GM18868 (cell line): ENCODE results near the gene ASIP.
"Not testable (repeated sequence)": the region's sequence is repeated elsewhere in the genome, so short reads cannot be mapped to it uniquely, and the experiment has no call there.

ENCODE experiments used
- ATAC-seq: cut with Tn5 transposase; IDR thresholded peaks from one replicate; pipeline ENCODE4 v1.9.1; 2021; ENCODE audit warnings: mild to moderate bottlenecking, moderate library complexity; ENCODE audit not compliant: unreplicated experiment

The ASIP gene

DNA sequence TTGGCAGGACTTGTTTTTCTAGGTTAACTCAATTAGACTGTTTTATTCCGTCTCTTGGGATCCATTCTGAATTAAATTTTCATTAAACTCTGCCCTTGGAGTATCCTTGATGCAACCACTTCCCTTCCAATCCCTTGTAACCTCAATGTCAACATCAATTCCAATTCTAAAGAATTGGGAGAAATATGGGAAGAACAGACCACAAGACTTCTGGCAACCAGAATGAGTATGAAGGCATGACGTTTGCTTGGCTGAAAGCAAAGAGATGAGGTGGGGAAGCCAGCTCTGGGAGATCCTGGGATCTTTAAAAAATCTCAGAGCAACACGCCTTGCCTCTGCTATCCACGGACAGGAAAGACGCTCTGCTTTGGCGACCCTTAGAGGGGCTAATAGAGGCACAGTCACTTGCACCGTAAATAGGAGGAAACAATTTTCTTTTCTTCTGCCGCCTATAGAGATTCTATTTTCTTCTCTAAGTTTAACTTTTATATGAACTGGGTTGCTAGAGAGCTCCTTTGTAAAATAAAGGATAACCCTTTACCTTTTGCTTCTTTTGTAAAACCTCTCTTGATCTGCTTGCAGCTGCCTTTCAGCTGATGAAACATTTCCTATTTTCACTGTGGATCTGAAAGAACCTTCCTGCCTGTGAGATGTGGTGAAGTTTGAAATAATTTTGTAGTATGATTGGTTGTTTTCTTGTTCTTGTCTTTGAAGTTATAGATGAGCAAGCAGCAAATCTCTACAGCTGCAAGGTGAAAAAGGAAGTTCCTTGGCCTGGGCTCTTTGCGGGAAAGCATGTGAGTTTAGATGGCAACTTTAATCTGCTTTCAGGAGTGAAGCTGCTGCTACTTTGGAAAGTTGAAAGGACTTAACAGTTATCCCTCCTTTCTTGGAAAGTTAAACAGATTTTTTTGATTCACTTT lies at the start of gene ASIP:
ASIP (plus strand) TSS at position 731 of the 923 bp plus-strand sequence. CDS start 18,952 bp downstream, outside the sequence.
- ATAC-seq: no peak

- ATAC-seq: no peak
These were observed 48.2 kb upstream of the ASIP start for GRCh38 chr20:34193051-34193450.

GRCh38 chr20:34199183-34199582 lies 42.0 kb upstream of the ASIP start:
- ATAC-seq: no peak

DNA sequence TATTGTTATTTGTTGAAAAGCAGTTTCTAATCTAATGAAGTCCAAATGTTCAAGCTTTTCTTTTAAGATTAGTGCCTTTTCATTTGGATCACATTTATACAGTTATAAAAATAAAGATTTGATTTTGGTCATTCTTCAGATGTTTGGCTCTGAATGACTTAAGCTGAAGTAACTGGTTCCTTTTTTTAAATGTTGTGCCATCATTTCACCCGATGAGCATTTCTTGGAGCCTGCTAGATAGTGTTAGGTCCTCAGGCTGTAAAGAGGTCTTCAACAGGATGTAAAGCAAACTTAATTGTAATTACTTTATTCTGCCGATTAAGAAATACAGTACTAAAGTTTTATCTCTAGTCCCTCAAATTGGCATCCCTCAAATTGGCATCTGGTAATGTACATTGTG lies 41.2 kb upstream of the ASIP start:
- ATAC-seq: no peak

DNA sequence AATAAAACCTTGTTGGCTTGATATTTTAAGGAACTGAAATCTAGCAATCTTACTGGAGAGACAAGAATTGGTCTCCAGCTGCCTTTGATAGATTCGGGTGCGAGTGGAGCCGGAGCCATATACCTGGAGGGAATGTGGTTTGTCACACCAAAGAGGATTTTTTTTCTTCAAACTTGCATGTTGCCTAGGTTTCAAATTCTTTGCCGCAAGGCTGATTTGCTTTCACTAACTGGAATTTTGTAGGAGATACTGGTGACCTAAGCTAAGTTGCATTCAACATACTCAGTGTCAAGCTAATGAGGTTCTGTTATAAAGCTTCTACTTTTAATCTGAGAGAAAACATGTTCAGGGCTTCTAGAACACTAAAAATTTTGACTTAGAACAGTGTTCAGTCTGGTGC lies 39.7 kb upstream of the ASIP start:
- no peak for ATAC-seq

DNA sequence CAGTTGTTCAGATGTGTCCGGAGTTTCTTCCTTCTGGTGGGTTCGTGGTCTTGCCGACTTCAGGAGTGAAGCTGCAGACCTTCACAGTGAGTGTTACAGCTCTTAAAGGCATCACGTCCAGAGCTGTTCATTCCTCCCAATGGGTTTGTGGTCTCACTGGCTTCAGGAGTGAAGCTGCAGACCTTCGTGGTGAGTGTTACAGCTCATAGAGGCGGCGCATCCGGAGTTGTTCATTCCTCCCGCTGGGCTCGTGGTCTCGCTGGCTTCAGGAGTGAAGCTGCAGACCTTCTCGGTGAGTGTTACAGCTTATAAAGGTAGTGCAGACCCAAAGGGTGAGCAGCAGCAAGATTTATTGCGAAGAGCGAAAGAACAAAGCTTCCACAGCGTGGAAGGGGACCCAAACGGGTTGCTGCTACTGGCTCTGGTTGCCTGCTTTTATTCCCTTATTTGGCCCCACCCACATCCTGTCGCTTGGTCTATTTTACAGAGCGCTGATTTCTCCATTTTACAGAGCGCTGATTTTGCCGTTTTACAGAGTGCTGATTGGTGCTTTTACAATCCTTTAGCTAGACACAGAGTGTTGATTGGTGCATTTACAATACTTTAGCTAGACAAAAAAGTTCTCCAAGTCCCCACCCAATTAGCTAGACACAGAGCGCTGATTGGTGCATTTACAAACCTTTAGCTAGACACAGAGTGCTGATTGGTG lies 35.9 kb upstream of the ASIP start:
- ATAC-seq: not testable (repeated sequence)

DNA sequence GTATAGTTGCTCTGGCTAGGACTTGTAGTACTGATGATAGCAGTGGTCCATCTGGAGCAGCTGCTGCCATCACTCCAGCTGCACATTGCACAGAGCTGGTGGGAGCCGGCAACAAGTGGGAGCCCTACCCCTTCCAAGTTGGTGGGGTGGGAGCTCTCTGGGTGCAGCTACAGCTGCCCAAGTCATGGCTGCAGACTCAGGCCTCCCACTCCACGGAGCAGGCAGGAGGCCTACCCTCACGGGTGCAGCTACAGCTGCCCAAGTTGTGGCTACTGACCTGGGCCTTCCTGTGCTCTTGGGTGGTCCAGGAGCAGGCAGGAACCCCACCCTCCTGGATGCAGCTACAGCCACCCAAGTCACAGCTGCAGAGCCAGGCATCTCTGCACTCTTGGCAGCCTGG lies 32.1 kb upstream of the ASIP start:
- ATAC-seq: no peak

GRCh38 chr20:34210271-34210670 lies 31.0 kb upstream of the ASIP start:
- no peak for ATAC-seq

- ATAC-seq: no peak
These were observed 29.6 kb upstream of the ASIP start for GRCh38 chr20:34211591-34211990.

GRCh38 chr20:34213213-34213612 lies 28.0 kb upstream of the ASIP start:
- no peak for ATAC-seq

DNA sequence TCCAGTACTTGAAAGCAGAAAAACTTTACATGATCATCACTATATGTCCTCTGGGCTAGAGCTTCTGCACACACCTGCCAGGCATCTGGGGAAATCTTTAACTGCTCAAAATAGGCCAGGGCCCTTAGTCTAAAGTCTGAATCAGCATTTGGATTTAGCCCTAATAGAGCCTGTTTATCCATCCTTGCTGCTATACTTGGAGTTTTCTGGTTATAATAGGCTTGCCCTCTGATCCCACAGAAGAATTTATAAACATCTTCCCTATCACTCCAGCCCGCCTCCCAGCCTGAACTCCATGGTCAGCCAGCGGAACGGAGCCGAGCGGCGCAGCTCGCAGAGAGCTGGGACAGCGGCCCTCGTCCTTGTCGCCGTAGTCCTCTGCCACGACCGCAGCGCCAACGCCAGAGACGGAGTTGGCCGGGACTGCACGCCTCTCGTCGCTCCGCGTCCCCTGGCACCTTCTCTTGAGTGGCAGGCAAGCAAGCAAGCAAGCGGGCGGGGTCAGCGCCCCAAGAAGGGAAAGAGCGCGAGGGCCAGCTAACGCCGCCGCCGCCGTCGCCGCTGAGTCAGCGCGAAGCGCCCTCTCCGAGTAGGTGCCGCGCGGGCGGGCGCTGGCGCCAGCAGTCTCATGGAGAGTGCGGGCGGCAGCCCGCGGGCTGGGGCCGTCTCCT lies 25.4 kb upstream of the ASIP start:
- ATAC-seq: no peak

GRCh38 chr20:34216382-34216742 lies 24.9 kb upstream of the ASIP start:
- ATAC-seq: no peak

DNA sequence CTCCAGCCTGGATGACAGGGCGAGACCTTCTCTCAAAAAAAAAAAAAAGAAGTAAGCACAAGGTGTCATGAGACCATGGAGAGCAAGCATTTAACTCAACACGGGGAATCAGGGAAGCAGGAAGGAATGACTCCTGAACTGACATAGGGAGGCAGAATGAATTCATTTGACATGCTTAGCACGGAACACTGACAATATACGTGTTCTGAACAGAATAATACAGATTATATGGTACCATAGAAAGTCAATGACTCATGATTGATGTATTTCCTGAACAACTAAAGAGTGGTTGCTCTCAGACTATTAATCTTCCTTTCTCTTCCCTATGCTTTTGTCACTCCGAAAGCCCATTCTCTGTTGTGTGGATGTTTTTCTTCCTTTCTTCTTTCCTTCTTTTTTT lies 20.7 kb upstream of the ASIP start:
- ATAC-seq: no peak

GRCh38 chr20:34222208-34222607 lies 19.0 kb upstream of the ASIP start:
- ATAC-seq: no peak

DNA sequence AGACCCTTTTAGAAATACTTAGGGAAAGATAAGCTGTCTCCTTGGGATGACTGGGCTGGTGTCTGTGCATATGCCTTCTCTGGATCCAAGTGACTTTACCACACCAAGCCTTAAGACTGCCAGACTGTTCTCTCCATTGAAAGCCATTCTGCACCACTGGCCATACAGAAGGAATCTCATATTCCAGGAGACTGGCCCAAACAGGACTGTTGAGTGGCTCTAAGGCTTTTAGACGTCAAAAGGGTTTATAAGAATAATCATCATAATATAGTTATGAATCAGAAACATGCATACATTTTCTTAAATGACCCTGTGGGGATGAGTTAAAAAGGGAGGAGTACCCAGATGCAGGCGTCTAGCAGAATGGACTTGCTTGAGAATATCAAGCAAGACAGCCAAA lies 17.0 kb upstream of the ASIP start:
- ATAC-seq: not testable (repeated sequence)

DNA sequence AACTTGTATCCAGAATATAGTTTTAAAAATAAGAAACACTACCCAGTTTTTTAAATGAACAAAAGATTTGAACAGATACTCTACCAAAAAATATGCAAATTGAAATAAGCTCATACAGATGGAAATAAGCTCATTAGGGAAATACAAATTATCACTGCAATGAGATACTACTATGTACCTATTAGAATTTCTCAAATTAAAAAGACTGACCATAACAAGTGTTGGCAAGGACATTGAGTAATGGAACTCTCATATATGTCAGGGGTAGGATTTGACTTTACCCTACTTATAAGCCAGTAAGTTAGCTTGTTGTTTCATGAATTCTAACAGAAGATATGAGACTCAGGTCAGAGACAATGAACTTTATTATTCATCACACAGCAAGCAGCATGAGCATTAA lies 9.6 kb upstream of the ASIP start:
- no peak for ATAC-seq

DNA sequence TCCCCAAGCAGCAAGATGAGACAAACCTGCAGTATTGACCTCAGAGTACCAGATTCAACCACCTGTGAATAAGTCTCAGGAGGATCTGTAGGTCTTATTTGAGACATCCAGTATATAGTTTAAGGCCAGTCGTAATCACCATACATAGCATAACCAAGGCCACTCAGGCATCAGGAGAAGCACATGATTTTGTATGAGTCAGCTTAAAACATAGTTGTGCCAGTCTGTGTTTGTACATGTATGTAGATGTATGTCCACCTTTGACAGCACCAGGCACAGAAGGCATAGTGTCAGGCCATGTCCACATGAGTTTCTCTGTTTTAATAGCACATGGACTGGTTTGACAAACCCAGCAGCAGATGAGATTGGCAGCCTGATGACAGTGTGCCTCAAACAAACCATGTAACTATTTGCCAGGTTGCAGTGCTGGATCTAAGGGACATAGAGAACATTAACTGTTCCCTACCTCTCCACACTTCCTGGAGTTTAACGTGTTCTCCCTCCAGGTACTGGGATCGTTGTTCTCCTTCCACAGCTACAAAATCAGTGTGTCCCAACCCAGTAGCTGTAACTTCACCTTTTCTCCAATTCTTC lies 8.6 kb upstream of the ASIP start:
- ATAC-seq: no peak

GRCh38 chr20:34233687-34234086 lies 7.5 kb upstream of the ASIP start:
- no peak for ATAC-seq

DNA sequence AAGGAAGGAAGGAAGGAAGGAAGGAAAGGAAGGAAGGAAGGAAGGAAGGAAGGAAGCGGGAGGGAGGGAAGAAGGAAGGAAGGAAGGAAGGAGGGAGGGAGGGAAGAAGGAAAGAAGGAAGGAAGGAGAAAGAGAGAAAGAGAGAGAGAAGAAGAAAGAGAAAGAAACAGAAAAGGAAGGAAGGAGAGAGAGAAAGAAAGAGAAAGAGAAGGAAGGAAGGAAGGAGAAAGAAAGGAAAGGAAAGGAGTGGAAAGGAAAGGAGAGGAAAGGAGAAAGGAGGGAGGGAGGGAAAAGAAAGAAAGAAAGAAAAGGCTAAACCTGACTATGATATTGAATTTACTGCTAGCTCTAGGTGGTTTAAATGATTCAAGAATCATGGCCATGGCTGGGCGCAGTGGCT lies 5.3 kb upstream of the ASIP start:
- no peak for ATAC-seq

- no peak for ATAC-seq
These were observed 3.3 kb upstream of the ASIP start for GRCh38 chr20:34237942-34238341.

- ATAC-seq: no peak
These were observed 1.1 kb upstream of the ASIP start for GRCh38 chr20:34240121-34240520.
